Gastrocnemius medialis (tissue), 4 donors: ENCODE results near the gene PRKD3.

Source experiments
- CTCF ChIP-seq, 5 experiments: fragments of 450-650 bp in 3 of 5; fragments of 200-600 bp in 2 of 5; sonication (generic) in 2 of 5; IDR thresholded peaks in 4 of 5; conservative IDR thresholded peaks in 1 of 5; 1 replicate in 4 of 5; 2 replicates in 1 of 5; pipeline ENCODE4 v1.5.1; 2016 to 2019; ENCODE audit warnings: antibody characterized with exemption in 5 of 5, mild to moderate bottlenecking in 3 of 5, moderate library complexity in 3 of 5
- POLR2A ChIP-seq, 2 donors: fragments of 450-650 bp; IDR thresholded peaks; one replicate each; pipeline ENCODE4 v1.6.1; 2017; ENCODE audit warnings: antibody characterized with exemption in 2 of 2, mild to moderate bottlenecking in 2 of 2, moderate library complexity in 2 of 2

DNA sequence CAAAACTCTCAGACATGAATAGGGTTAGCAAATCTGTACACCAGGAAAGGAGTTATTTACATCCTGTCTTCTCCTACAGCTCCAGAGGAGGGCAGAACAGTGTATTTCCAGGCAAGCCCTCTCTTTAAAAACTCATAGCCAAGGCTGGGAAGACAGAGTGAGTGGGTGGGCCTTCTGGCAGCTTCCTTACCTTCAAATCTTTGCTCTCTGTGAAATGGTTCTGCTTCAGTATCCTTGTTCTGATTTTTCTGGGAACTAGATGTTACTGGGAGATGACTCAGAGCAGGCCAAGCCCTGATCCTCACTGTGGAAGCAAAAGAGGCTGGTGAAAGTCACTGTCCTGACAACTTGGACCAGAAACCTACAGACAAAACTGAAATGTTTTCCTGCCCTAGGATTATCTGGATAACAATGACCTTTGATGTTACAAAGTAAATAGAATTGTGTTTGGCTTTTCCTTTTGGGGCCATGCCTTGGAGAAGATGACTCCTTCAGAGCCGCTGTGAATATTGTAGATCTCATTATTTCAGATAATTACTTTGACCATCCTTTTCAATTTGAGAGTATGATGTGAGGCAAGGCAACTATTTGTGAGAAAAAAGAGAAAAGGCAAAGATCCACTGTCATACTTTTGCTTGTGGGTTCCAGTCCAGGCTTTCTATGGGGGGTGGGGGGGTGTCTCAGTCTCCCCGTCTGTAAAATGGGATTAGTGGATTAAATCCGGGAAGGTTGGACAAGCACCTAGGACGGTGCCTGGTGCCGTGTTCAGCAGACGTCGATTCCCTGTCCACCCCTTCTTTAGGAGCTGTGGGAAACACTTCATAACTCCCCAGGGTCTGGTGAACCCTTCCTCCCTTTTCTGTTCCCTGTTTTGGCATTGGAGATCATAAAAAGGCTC lies 19.2 kb upstream of the PRKD3 start:
- peak in 2 of 5 experiments; percentile 20 to 31 for TF ChIP-seq CTCF (IDR thresholded peaks at IDR 0.05 in 4 of 5, conservative IDR thresholded peaks at IDR 0.05 in 1 of 5)
- no peak for TF ChIP-seq POLR2A (IDR thresholded peaks at IDR 0.05)
